LHCN-M2 (cell line): ENCODE data around the gene ADH4. TPM values are rescaled to one million over a fixed set of nuclear protein-coding genes. Genes with fewer than 3 reads are reported as not detected.
"Not testable (repeated sequence)": the region's sequence is repeated elsewhere in the genome, so short reads cannot be mapped to it uniquely, and the experiment has no call there.

ENCODE experiments used
- DNase-seq: peaks from one replicate; pipeline ENCODE4 v3.0.0-alpha.2; 2012; ENCODE audit warnings: low read depth
- polyA plus RNA-seq: library from polyadenylated mRNA; unstranded; fragments of >200 nt; gene quantifications from one replicate; pipeline ENCODE4 v1.2.1, GENCODE V29; 2012; ENCODE audit warnings: missing spikeins
- total RNA-seq: library from RNA; depleted of rRNA; stranded (reverse); fragments of >200 nt; gene quantifications from 2 replicates; pipeline ENCODE4 v1.2.3, GENCODE V29; 2014; rRNA removed

ADH4 gene
- not detected in 2 replicates for total RNA-seq
- not detected for polyA plus RNA-seq

- DNase-seq, result no peak
Measured at GRCh38 chr4:99144070-99144469, at the start of gene ADH4. ADH4 (minus strand) TSS chr4:99144297; CDS start chr4:99144222, 75 bp downstream.

- no peak for DNase-seq
Measured at GRCh38 chr4:99190336-99190735, 46.2 kb upstream of the ADH4 start.

DNA sequence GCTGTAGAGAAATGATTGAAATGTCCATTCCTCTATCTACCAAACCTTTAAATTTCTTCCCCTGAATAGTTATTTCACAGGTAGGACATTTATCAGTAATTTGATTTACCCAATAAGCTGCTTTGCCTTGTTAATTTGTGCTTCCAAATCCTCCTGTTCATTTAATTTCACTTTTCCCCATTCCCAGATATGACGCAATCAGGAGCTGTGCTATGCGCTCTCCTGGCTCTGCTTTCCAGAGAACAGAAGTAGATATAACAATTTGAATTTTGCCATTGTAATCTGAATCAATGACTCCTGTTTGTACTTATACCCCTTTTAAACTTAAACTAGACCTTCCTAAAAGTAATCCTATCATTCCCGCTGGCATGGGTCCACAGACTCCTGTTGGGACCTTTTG lies 45.8 kb upstream of the ADH4 start:
- DNase-seq, result not testable (repeated sequence)

DNA sequence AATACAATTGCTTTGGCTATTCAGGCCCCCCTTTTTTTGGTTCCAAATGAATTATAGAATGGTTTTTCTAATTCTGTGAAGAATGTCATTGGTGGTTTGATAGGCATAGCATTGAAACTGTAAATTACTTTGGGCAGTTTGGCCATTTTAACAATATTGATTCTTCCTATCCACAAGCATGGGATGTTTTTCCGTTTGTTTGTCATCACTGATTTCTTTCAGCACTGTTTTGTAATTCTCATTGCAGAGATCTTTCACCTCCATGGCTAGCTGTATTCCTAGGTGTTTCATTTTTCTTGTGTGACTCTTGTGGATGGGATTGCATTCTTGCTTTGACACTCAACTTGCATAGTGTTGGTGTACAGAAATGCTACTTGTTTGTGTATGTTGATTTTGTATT lies 41.9 kb upstream of the ADH4 start:
- DNase-seq, result no peak

GRCh38 chr4:99185581-99185980 lies 41.5 kb upstream of the ADH4 start:
- DNase-seq, result no peak

GRCh38 chr4:99180382-99181070 lies 36.4 kb upstream of the ADH4 start:
- peak; percentile 82 for DNase-seq

- DNase-seq, result peak; percentile 20
Measured at GRCh38 chr4:99179626-99180025, 35.5 kb upstream of the ADH4 start.

GRCh38 chr4:99179178-99179577 lies 35.1 kb upstream of the ADH4 start:
- DNase-seq, result no peak

- DNase-seq, result no peak
Measured at GRCh38 chr4:99166544-99166943, 22.4 kb upstream of the ADH4 start.

DNA sequence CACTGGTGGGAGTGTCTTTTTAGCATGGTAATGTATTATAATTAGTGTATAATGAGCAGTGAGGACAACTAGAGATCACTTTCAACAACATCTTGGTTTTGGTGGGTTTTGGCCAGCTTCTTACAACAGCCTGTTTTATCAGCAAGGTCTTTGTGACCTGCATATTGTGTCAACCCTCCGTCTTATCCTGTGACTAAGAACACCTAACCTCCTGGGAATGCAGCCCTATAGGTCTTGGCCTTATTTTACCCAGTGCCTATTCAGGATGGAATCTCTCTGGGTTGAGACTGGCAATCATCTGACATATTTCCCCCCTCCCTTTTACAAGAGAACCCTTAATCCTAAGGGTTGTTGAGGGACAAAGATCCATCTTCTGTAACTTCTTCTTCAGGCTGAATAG lies 21.9 kb upstream of the ADH4 start:
- no peak for DNase-seq

DNA sequence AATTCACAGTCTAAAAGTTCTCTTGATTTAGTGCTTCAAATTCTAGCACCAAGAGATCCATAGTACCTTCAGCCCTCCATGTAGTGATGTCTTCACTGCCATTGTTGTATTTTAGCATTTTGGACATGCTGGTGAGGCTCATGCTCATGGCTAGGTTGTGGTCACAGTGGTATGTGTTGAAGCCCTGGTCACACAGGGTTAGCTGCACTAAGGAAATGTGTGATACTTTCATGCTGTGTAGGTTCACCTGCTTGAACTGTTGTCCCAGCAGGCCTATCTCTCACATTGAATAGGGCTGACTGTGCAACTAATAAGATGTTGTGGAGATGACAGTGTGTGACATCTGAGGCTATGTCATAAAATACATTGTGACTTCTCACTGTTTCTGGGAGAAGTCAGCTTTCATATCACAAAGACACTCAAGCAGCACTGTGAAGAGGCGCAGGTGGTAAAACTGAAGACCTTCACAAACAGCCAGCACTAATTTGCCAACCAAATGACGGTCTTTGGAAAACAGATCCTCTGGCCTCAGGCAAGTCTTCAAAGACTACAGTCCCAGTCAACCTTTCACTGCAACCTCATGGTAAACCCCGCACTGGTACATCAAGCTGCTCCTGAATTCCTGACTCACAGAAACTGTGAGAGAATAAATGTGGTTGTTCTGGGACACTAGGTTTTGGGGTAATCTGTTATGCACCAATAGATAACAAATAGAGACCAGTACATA lies 17.4 kb upstream of the ADH4 start:
- DNase-seq, result no peak

DNA sequence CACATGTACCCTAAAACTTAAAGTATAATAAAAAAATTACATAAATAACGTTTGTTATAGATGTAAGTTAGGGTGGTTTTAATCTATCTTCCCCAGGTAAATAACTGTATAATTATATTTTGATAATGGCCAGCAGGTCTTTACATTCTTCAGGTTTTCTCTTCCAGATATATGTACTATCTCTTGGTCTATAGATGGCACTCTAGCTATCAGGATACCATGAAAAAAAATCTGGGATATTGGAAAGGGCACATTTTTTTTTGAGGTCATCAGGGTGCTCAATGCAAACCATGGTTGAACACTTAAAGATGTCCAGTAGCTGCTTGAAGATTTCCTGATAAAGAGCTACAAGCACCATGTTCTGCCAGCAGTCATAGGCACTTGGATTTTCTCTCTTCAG lies 15.6 kb upstream of the ADH4 start:
- DNase-seq, result peak; percentile 11

GRCh38 chr4:99157478-99157935 lies 13.4 kb upstream of the ADH4 start:
- no peak for DNase-seq

DNA sequence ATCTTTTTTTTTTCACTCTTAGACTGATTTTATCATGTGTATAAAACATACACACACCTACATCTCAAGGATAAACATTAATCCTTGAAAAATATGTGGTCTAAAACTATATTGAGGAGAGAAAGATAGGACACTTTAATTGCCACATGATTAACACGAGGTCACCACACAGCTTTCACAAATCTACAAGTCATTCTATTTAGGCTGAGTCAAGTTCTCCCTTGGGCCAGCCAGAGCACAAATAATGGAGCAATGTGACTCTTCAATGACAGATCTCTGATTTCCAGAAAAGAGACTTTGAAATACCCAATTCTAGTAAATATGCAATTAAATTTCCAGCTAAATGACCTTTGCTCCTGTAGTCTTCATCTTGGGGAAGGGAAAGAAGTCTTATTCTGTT lies 12.9 kb upstream of the ADH4 start:
- no peak for DNase-seq

DNA sequence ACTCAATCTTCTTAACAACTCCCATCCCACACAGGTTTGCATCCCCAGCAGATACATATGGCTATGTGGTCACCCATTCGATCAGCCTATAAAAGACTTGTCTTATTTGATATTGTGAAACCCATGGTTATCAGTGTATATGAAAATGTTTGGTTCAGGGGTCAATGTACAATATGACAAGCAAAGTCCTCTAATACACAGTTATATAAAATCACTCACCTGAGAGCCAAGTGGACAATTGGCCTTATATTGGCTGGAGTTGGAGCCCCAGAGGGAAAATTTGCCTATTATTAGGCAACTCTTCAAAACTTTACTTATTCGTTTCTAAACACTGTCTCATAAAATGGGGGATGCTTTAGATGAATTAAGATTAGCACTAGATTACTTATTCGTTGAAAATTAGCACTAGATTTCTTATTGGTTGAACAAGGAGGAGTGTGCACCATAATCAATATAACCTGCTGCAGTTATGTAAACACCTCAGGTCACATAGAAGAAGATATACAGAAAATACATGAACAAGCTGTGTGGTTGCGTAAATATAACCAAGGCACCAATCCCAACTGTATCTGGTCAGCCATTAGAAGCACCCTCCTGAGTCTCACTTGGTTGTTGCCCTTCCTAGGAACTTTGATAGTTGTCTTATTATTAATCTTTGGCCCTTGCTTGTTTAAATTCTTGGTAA lies 10.7 kb upstream of the ADH4 start:
- DNase-seq, result no peak

DNA sequence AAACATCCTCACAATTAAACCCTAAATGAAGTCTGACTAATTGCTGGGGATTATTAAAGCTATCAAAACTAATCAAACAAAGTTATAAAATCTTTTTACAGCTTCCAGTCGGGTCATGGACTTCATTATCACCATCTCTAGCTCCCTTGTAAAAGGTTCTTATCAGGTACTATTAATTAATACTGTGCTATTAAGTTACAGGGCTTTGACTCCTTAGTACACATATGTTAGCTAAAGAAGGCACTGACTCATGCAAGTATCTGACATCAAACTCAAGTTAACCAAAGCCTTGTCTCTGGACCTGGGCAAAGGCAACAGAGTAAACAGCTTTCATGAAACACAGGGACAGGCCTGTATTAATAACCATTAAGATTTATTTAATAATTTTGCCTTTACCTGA lies 7.9 kb upstream of the ADH4 start:
- no peak for DNase-seq

DNA sequence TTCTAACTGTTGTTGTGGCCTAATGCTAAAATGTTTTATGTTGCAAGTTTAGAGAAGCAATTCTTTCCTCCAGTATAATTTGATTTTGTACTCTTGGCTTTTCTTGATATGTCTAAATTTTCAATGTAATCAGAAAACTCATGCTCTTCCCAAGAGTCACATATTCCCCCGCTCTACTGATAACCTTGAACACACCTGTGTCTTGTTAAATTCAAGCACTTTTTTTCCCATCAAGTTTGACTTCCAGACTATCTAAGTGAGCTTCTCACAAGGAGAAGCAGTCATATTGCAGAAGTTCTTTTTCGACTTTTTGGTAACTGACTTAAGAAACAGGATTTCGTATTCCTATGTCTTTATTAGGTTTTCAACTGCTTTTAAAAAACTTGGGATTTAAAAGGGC lies 7.4 kb upstream of the ADH4 start:
- no peak for DNase-seq

DNA sequence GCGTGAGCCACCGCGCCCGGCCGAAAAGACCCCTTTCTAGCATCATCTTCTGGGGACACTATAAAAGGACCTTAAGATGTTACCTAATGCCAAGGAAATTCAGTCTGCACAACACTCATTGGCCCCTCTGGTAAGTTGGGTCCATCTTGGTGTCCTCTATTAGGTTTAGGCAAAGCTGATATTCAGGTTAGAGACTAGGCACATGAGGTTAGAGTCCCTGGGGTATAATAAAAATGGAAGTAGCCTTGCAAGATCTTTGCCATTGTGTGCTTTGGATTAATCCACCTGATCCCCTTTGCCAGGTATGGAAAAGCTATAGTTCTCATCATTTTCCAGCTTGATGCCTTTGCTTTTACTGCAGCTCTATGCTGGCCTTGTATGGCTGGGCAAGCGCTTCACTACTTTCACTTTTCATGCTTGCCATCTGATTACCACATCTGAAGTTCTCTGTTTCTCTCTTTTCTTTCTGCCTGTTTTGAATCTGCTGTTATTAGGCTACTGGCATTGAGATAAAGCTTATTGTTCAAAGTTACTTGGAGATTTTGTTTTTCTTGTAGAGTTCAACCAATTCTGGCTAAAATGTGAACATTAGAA lies 5.4 kb upstream of the ADH4 start:
- DNase-seq, result no peak

DNA sequence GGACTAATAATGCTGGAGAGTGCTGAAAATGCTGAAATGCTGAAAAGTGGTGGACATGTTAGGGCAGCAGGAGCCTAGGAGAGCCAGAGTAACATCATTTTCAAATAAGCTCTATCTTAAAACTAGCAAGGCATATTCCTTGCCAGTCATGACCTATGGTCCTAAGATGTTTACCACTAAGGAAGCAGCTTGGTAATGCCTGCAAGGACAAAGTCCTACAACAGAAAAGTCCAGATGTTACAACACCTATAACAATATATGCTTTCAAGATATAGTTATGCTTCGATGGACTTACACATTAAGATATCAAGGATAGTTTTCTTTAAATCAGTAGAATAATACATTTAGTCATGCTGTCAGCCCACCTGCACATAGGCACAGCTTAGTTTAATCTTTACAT lies 4.5 kb upstream of the ADH4 start:
- no peak for DNase-seq

DNA sequence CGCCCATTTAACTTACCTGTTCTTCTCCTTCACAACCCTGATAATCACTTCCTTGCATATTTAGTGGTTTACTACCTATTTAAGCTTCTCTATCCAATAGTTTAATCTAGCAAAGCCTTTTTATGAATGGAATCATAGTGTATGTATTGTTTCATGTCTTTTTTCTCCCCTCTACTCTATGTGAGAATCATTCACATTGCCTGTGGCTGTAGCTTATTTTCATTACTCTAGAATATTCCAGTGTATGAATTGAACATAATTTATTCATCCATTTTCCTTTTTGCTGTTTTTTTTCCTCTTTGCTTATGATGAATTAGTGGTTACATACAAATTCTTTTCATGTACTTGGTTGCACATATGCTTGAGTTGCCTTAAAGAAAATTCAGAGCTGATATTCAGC lies 490 bp upstream of the ADH4 start:
- no peak for DNase-seq

DNA sequence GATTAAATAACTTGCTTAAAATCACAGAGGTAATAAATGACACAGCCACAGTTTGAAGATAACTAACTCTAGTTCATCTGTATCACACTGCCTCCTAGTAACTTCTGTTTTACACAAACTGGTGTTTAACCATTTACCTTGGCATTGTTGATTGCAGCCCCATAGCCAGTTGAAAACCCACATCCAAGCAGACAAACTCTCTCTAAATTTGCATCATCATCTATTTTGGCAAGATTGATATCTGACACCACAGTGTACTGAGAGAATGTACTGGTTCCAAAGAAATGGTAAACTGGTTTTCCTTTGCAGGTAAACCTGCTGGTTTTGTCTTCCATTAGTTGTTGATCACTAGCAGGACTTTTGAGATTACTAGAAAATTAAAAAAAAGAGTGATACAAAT lies 7.8 kb downstream of the ADH4 start:
- DNase-seq, result no peak

DNA sequence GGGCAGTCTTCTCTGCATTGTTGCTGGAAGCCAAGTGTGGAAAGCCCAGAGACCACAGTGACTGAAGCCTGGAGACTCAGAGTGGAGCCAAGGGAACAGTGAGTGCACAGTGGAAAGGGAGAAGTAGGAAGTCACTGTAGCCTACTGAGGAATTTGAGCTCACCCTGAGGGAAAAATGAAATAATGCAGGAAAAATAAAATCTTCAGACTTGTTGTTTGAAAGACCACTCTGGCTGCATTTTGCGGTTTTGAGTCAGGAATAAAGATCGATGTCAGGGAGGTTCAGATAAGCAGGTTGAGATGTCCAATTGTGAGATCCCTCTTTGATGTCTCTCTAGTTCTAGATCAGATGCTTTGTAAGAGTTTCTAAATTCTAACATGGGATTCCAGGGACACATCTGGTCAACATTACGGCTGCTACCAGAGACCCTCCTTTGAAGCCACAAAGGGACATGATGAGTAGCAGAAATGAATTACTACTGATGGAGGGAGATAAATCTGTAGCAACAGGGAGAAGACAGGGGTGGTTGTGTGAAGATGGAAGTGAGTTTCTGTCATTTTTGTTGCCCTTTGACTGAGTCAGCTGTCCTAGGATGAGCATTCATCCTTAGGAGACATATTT lies 8.4 kb downstream of the ADH4 start:
- DNase-seq, result no peak
